ENCODE results near the gene NARS2. TPM values are rescaled to one million over a fixed set of nuclear protein-coding genes. Genes with fewer than 3 reads are reported as not detected.

NARS2 gene
- total and polyA plus RNA-seq, 2 donors (not counting 1 experiment from before 2014, with no cell fraction given), result 9.7 to 14.6 TPM

GRCh38 chr11:78583889-78584288 is 9.2 kb upstream of the NARS2 start:
- peaks cover 5% of the 10 kb centered on the region for H3K9me3 Mint-ChIP-seq (ENCODE audit: insufficient read depth)
- H3K27ac Mint-ChIP-seq, result no peak overlapping the region
- Histone ChIP-seq H3K27ac (ENCODE audit: low read length in 2 of 2) (no peak overlapping the region), H4K20me1 (ENCODE audit: control insufficient read depth, insufficient read depth, low read length, poor library complexity, severe bottlenecking) (no peaks in the 10 kb centered on the region), H3K9me3 (ENCODE audit: control extremely low read depth in 1 of 3, control insufficient read depth in 2 of 3, insufficient read depth in 1 of 3, low read length in 2 of 3) (peaks cover 13 to 43% (median 15%) of the 10 kb centered on the region in 3 donors), H3K79me2 (ENCODE audit: control insufficient read depth, insufficient read depth, low read length) (no peaks in the 10 kb centered on the region), H3K4me2 (replicated peaks; ENCODE audit: low read depth, low read length, poor library complexity, severe bottlenecking) (no peak overlapping the region), H2AFZ (ENCODE audit: insufficient read depth, low read depth, low read length, poor library complexity, severe bottlenecking) (no peak overlapping the region), H3K36me3 (replicated peaks in 1 of 2; ENCODE audit: control extremely low read depth in 1 of 2, control insufficient read depth in 1 of 2, extremely low read depth in 1 of 2, insufficient read depth in 2 of 2, low read length in 1 of 2) (no peaks in the 10 kb centered on the region), H3K9ac (ENCODE audit: low read length) (no peak overlapping the region), H3K4me1 (ENCODE audit: control insufficient read depth in 2 of 2, insufficient read depth in 2 of 2, low read length in 2 of 2) (no peaks in the 10 kb centered on the region), H3K4me3 (ENCODE audit: control extremely low read depth in 1 of 5, extremely low read depth in 1 of 5, insufficient read depth in 1 of 5, low read depth in 2 of 5, low read length in 4 of 5) (no peak overlapping the region), H3K27me3 (replicated peaks in 1 of 4; ENCODE audit: control extremely low read depth in 1 of 4, control insufficient read depth in 3 of 4, insufficient read depth in 4 of 4, low read length in 3 of 4) (no peaks in the 10 kb centered on the region)
- H3K4me1 Mint-ChIP-seq, result no peaks in the 10 kb centered on the region
- peaks cover 17% of the 10 kb centered on the region for H3K27me3 Mint-ChIP-seq
- no CpG with 5 or more reads among the region's 2 CpGs for WGBS (ENCODE audit: insufficient coverage)
- no peak overlapping the region for H3K4me3 Mint-ChIP-seq
- ATAC-seq (ENCODE audit: low read depth) (no peak), DNase-seq (no peak)
- ChIA-PET CTCF (no interaction called here), POLR2A (no interaction called here)
- intact Hi-C loops (cut with micrococcal nuclease), result no loop called here
- TF ChIP-seq CTCF (IDR thresholded peaks at IDR 0.05), result no peak
- no peak for TF ChIP-seq EZH2 (IDR thresholded peaks at IDR 0.05; ENCODE audit: borderline replicate concordance, insufficient read depth, low read depth, low read length, poor library complexity, severe bottlenecking)

- Mint-ChIP-seq H3K9me3 (ENCODE audit: insufficient read depth) (no peaks in the 10 kb centered on the region), H3K27ac (no peak overlapping the region), H3K27me3 (peaks cover 4% of the 10 kb centered on the region), H3K4me3 (no peak overlapping the region), H3K4me1 (peaks cover 36% of the 10 kb centered on the region)
- peaks cover 14% of the 10 kb centered on the region for H3K79me2 ChIP-seq (ENCODE audit: control insufficient read depth, insufficient read depth, low read length)
- TF ChIP-seq EZH2 (IDR thresholded peaks at IDR 0.05; ENCODE audit: borderline replicate concordance, insufficient read depth, low read depth, low read length, poor library complexity, severe bottlenecking), result no peak
- TF ChIP-seq CTCF (IDR thresholded peaks at IDR 0.05), result no peak
- no peak for ATAC-seq (ENCODE audit: low read depth)
- no peak for DNase-seq
- peaks cover 0 to 9% (median 5%) of the 10 kb centered on the region in 3 donors for H3K9me3 ChIP-seq (ENCODE audit: control extremely low read depth in 1 of 3, control insufficient read depth in 2 of 3, insufficient read depth in 1 of 3, low read length in 2 of 3)
- H3K4me2 ChIP-seq (replicated peaks; ENCODE audit: low read depth, low read length, poor library complexity, severe bottlenecking), result no peak overlapping the region
- no peaks in the 10 kb centered on the region for H4K20me1 ChIP-seq (ENCODE audit: control insufficient read depth, insufficient read depth, low read length, poor library complexity, severe bottlenecking)
- CTCF ChIA-PET, result no interaction called here
- no peaks in the 10 kb centered on the region for H3K36me3 ChIP-seq (replicated peaks in 1 of 2; ENCODE audit: control extremely low read depth in 1 of 2, control insufficient read depth in 1 of 2, extremely low read depth in 1 of 2, insufficient read depth in 2 of 2, low read length in 1 of 2)
- H3K4me1 ChIP-seq (ENCODE audit: control insufficient read depth in 2 of 2, insufficient read depth in 2 of 2, low read length in 2 of 2), result peaks cover 27 to 30% of the 10 kb centered on the region in 2 donors
- H2AFZ ChIP-seq (ENCODE audit: insufficient read depth, low read depth, low read length, poor library complexity, severe bottlenecking), result no peak overlapping the region
- H3K27ac ChIP-seq (ENCODE audit: low read length in 2 of 2), result no peak overlapping the region
- WGBS (ENCODE audit: insufficient coverage), result 77% methylated on average over 4 of the region's 4 CpGs
- no peaks in the 10 kb centered on the region for H3K27me3 ChIP-seq (replicated peaks in 1 of 4; ENCODE audit: control extremely low read depth in 1 of 4, control insufficient read depth in 3 of 4, insufficient read depth in 4 of 4, low read length in 3 of 4)
- intact Hi-C loops (cut with micrococcal nuclease), result loop anchor here (10.0 kb wide), 1 partner anchor 1103 kb away; the partner anchor contains the start of gene PAK1
- POLR2A ChIA-PET, result no interaction called here
- H3K4me3 ChIP-seq (ENCODE audit: control extremely low read depth in 1 of 5, extremely low read depth in 1 of 5, insufficient read depth in 1 of 5, low read depth in 2 of 5, low read length in 4 of 5), result no peak overlapping the region
- no peak overlapping the region for H3K9ac ChIP-seq (ENCODE audit: low read length)
Measured at GRCh38 chr11:78577495-78577894, 2.8 kb upstream of the NARS2 start.

All from B cell (primary cell).